ENCODE results near the gene ZNRF3. TPM values are rescaled to one million over a fixed set of nuclear protein-coding genes. Genes with fewer than 3 reads are reported as not detected.

ZNRF3 gene
- total and polyA plus RNA-seq, 9 donors: 5.5 to 8.7 (median 8.1) TPM

GRCh38 chr22:29098296-29098695 is 214.9 kb downstream of the ZNRF3 start:
- DNase-seq: no peak
- 80% methylated on average over 1 of the region's 2 CpGs for WGBS (ENCODE audit: insufficient coverage)
- H3K27me3 ChIP-seq (ENCODE audit: control insufficient read depth, insufficient read depth, low read length): no peaks in the 10 kb centered on the region
- H3K36me3 ChIP-seq (ENCODE audit: control insufficient read depth, insufficient read depth, low read length): peaks cover 18% of the 10 kb centered on the region
- H3K4me3 ChIP-seq (ENCODE audit: low read length): no peak overlapping the region
- no peak overlapping the region for H3K27ac ChIP-seq (ENCODE audit: low read length)
- no peaks in the 10 kb centered on the region for H3K9me3 ChIP-seq (replicated peaks; ENCODE audit: control insufficient read depth, low read depth, low read length)
- H3K4me1 ChIP-seq (ENCODE audit: control insufficient read depth, insufficient read depth, low read length): peaks cover 16% of the 10 kb centered on the region

GRCh38 chr22:29102300-29102699 is 218.9 kb downstream of the ZNRF3 start:
- no CpG with 5 or more reads among the region's 2 CpGs for WGBS (ENCODE audit: insufficient coverage)
- H3K36me3 ChIP-seq (ENCODE audit: control insufficient read depth, insufficient read depth, low read length): peaks cover 10% of the 10 kb centered on the region
- H3K4me1 ChIP-seq (ENCODE audit: control insufficient read depth, insufficient read depth, low read length): peaks cover 6% of the 10 kb centered on the region

GRCh38 chr22:29103121-29103520 is 219.7 kb downstream of the ZNRF3 start:
- Histone ChIP-seq H3K36me3 (ENCODE audit: control insufficient read depth, insufficient read depth, low read length) (peaks cover 10% of the 10 kb centered on the region), H3K4me3 (ENCODE audit: low read length) (no peak overlapping the region), H3K4me1 (ENCODE audit: control insufficient read depth, insufficient read depth, low read length) (peaks cover 6% of the 10 kb centered on the region), H3K27me3 (ENCODE audit: control insufficient read depth, insufficient read depth, low read length) (no peaks in the 10 kb centered on the region), H3K9me3 (replicated peaks; ENCODE audit: control insufficient read depth, low read depth, low read length) (no peaks in the 10 kb centered on the region), H3K27ac (ENCODE audit: low read length) (no peak overlapping the region)
- 71% methylated on average over 1 of the region's 1 CpG for WGBS (ENCODE audit: insufficient coverage)
- no peak for DNase-seq

More at GRCh38 chr22:29102300-29102699, 218.9 kb downstream of the ZNRF3 start:
- no peak overlapping the region for H3K27ac ChIP-seq (ENCODE audit: low read length)
- no peak overlapping the region for H3K4me3 ChIP-seq (ENCODE audit: low read length)
- H3K27me3 ChIP-seq (ENCODE audit: control insufficient read depth, insufficient read depth, low read length): no peaks in the 10 kb centered on the region
- H3K9me3 ChIP-seq (replicated peaks; ENCODE audit: control insufficient read depth, low read depth, low read length): no peaks in the 10 kb centered on the region
- no peak for DNase-seq

GRCh38 chr22:29105468-29105867 is 222.1 kb downstream of the ZNRF3 start:
- Histone ChIP-seq H3K4me3 (ENCODE audit: low read length) (no peak overlapping the region), H3K9me3 (replicated peaks; ENCODE audit: control insufficient read depth, low read depth, low read length) (no peaks in the 10 kb centered on the region), H3K4me1 (ENCODE audit: control insufficient read depth, insufficient read depth, low read length) (peaks cover 11% of the 10 kb centered on the region), H3K27me3 (ENCODE audit: control insufficient read depth, insufficient read depth, low read length) (no peaks in the 10 kb centered on the region), H3K36me3 (ENCODE audit: control insufficient read depth, insufficient read depth, low read length) (peaks cover 13% of the 10 kb centered on the region), H3K27ac (ENCODE audit: low read length) (no peak overlapping the region)
- no peak for DNase-seq
- no CpG with 5 or more reads among the region's 2 CpGs for WGBS (ENCODE audit: insufficient coverage)

DNA sequence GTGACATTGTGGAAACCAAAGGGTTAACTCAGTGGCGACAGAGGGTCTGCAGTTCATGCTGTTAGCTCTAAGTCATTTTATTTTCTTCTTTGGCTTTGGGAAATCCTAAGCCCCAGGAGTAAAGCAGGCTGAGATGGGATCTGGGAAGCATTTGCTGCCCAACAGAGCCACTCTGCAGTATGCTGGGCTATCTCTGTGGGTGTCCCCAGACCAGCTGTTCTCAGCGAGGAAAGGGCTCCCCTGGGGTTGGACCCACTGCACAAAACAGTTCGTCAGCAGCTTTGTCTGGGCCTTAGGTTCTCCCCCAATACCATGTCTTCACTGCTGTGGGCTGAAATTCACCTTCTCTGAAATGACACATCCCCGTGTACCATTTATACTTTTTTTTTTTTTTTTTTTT is 223.5 kb downstream of the ZNRF3 start:
- Histone ChIP-seq H3K27me3 (ENCODE audit: control insufficient read depth, insufficient read depth, low read length) (no peaks in the 10 kb centered on the region), H3K9me3 (replicated peaks; ENCODE audit: control insufficient read depth, low read depth, low read length) (no peaks in the 10 kb centered on the region), H3K4me3 (ENCODE audit: low read length) (no peak overlapping the region), H3K27ac (ENCODE audit: low read length) (no peak overlapping the region), H3K36me3 (ENCODE audit: control insufficient read depth, insufficient read depth, low read length) (peaks cover 13% of the 10 kb centered on the region), H3K4me1 (ENCODE audit: control insufficient read depth, insufficient read depth, low read length) (peaks cover 11% of the 10 kb centered on the region)
- no peak for DNase-seq
- 6% methylated on average over 2 of the region's 4 CpGs for WGBS (ENCODE audit: insufficient coverage)

Other genes starting within 250 kb of the ZNRF3 start
- gene TTC28, start 203.7 kb upstream of the ZNRF3 start, total RNA-seq: 30.1 TPM
- gene TTC28, start 203.7 kb upstream of the ZNRF3 start, polyA plus RNA-seq (ENCODE audit: insufficient read depth in 1 of 8, insufficient read length in 8 of 8, low replicate concordance in 1 of 8): 10 to 100 TPM; 17.9 to 31.8 (median 24.1) TPM
- 7.4 TPM for gene CHEK2, start 141.8 kb upstream of the ZNRF3 start, total RNA-seq
- 10 to 100 TPM in 2 of 8 donors, 1 to 10 TPM in 6; 6.3 to 10.9 (median 9.0) TPM for gene CHEK2, start 141.8 kb upstream of the ZNRF3 start, polyA plus RNA-seq (ENCODE audit: insufficient read depth in 1 of 8, insufficient read length in 8 of 8, low replicate concordance in 1 of 8)
- gene HSCB, start 141.5 kb upstream of the ZNRF3 start, total RNA-seq: 20.0 TPM
- gene HSCB, start 141.5 kb upstream of the ZNRF3 start, polyA plus RNA-seq (ENCODE audit: insufficient read depth in 1 of 8, insufficient read length in 8 of 8, low replicate concordance in 1 of 8): 10 to 100 TPM; 17.9 to 24.0 (median 20.4) TPM
- gene CCDC117, start 110.9 kb upstream of the ZNRF3 start, total RNA-seq: 21.8 TPM
- gene CCDC117, start 110.9 kb upstream of the ZNRF3 start, polyA plus RNA-seq (ENCODE audit: insufficient read depth in 1 of 8, insufficient read length in 8 of 8, low replicate concordance in 1 of 8): 10 to 100 TPM; 14.2 to 30.9 (median 22.9) TPM
- 86.8 TPM for gene XBP1, start 83.0 kb upstream of the ZNRF3 start, total RNA-seq
- gene XBP1, start 83.0 kb upstream of the ZNRF3 start, polyA plus RNA-seq (ENCODE audit: insufficient read depth in 1 of 8, insufficient read length in 8 of 8, low replicate concordance in 1 of 8): 10 to 100 TPM; 56.2 to 88.6 (median 65.5) TPM
- gene C22orf31, start 178.3 kb downstream of the ZNRF3 start, total RNA-seq: 2.1 TPM
- gene C22orf31, start 178.3 kb downstream of the ZNRF3 start, polyA plus RNA-seq (ENCODE audit: insufficient read depth in 1 of 8, insufficient read length in 8 of 8, low replicate concordance in 1 of 8): 1 to 10 TPM; 1.1 to 3.0 (median 1.8) TPM
- 44.9 TPM for gene KREMEN1, start 189.5 kb downstream of the ZNRF3 start, total RNA-seq
- gene KREMEN1, start 189.5 kb downstream of the ZNRF3 start, polyA plus RNA-seq (ENCODE audit: insufficient read depth in 1 of 8, insufficient read length in 8 of 8, low replicate concordance in 1 of 8): 10 to 100 TPM; 61.2 to 96.6 (median 86.9) TPM